LNCAP (cell line): ENCODE data around the gene C17orf114.

ENCODE experiments used
- TF ChIP-seq, protein P1 (sequence below): fragments of 450-650 bp; IDR thresholded peaks from 2 replicates; pipeline ENCODE4 v1.5.1; 2017; ENCODE audit warnings: mild to moderate bottlenecking

The C17orf114 gene

DNA sequence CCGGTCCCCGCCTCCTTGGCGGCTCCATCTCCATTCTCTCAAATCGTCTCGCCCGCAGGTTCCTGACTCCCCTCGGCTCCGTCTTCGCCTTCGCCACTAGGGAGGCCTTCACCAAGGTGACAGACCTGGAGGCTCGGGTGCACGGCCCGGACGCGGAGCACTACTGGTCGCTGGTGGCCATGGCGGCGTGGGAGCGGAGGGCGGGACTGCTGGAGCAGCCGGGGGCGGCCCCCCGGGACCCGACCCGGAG lies 12.5 kb downstream of the C17orf114 start:
- TF ChIP-seq, protein P1, sequence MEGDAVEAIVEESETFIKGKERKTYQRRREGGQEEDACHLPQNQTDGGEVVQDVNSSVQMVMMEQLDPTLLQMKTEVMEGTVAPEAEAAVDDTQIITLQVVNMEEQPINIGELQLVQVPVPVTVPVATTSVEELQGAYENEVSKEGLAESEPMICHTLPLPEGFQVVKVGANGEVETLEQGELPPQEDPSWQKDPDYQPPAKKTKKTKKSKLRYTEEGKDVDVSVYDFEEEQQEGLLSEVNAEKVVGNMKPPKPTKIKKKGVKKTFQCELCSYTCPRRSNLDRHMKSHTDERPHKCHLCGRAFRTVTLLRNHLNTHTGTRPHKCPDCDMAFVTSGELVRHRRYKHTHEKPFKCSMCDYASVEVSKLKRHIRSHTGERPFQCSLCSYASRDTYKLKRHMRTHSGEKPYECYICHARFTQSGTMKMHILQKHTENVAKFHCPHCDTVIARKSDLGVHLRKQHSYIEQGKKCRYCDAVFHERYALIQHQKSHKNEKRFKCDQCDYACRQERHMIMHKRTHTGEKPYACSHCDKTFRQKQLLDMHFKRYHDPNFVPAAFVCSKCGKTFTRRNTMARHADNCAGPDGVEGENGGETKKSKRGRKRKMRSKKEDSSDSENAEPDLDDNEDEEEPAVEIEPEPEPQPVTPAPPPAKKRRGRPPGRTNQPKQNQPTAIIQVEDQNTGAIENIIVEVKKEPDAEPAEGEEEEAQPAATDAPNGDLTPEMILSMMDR: no peak

DNA sequence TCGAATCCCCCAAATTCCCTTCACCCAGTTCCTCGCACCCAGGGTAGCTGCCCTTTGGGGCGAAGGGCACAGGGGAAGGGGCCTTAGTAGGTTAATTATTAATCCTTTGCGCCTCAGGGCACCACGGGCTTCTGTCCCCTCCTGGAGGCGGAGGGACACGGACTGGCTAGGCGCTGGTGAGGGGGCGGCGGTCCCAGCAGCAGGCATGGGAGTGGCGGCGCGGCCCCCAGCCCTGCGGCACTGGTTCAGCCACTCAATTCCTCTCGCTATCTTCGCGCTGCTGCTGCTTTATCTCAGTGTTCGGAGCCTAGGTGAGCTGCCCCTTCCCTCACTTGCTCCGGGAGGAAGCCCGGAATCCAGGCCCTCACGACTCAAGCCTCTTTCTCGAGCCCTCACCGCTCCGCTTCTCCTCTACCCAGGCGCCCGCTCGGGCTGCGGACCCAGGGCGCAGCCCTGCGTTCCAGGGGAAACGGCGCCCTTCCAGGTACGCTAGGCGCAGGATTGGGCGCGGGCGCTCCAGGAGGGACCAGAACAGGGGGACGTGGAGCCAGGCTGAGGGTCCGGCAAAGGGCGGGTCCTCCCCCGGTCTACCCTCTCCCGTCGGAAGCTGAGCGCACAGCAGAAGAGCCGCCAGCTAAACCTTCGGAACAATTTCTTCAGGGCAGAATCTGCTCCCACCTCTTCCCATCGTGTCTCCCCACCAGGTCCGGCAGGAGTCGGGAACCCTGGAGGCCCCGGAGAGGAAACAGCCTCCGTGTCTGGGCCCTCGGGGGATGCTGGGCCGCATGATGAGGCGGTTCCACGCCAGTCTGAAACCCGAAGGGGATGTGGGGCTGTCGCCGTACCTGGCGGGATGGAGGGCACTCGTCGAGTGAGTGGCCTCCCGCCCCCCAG lies 13.1 kb downstream of the C17orf114 start, which contains the start of gene GLTPD2:
GLTPD2 (plus strand) TSS at position 158 of the 894 bp plus-strand sequence; CDS start at position 206, 48 bp downstream.
- TF ChIP-seq, protein P1: no peak

DNA sequence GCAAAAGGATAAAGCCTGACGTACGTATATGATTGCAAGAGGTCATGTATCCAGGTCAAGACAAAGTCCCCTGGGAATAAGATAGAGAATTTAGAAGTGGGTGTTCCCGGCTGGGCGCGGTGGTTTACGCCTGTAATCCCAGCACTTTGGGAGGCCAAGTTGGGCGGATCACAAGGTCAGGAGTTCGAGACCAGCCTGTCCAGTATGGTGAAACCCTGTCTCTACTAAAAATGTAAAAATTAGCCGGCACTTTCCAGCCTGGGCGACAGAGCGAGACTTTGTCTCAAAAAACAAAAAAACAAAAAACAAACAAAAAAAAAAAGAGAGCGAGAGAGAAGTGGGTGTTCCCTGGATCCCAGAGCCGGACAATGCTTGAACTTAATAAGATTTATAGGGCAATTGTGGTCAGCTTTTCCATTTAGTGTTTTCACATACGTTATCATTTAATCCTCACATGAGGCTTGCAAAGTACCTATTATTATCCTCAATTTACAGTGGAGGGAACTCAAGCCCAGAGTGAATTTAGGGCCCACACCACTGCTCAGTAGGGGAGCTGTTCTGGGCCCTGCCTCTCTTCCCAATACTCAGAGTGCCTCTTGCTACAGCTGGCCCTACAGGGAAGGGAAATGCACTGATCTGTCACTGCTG lies 13.8 kb downstream of the C17orf114 start:
- TF ChIP-seq, protein P1: no peak

DNA sequence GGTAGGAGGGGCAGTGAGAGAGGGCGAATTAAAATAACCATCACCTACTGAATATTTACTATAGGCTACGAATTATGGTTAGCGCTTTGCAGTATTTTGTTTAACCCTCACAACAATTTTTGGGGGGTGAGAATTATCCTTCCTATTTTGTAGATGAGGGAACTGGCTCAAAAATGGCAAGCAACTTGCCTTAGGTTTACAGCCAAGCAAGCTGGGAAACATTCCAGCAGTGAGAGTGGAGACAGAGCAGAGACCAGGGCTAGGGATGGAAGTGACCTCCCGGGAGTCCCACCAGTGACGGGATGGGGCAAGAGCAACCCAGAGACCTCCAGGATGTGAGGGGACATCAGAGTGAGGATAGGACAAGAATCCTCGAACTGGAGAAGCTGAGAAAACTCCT lies 15.6 kb downstream of the C17orf114 start:
- TF ChIP-seq, protein P1: no peak

DNA sequence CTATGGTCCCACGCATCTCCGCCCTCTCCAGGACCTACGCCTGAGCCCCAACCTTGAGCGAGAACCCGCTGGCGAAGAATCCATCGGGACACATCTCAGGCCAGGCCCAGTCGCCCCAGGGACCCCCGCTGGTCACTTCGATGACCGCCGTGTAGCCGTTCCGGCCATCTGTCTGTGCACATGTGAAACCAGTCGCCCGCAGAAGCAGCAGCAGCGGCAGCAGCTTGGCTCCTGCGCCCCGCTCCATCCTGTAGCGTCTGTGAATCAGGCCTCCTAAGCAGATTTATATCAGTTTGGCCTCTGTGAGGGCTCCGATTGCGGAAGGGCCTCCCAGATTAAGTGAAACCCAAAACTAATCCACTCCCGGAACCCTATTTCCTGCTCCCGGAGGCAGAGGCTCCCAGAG lies 16.0 kb downstream of the C17orf114 start, which contains the start of gene VMO1:
VMO1 (minus strand) TSS at position 259 of the 406 bp plus-strand sequence; CDS start at position 247, 12 bp downstream.
- TF ChIP-seq, protein P1: no peak

DNA sequence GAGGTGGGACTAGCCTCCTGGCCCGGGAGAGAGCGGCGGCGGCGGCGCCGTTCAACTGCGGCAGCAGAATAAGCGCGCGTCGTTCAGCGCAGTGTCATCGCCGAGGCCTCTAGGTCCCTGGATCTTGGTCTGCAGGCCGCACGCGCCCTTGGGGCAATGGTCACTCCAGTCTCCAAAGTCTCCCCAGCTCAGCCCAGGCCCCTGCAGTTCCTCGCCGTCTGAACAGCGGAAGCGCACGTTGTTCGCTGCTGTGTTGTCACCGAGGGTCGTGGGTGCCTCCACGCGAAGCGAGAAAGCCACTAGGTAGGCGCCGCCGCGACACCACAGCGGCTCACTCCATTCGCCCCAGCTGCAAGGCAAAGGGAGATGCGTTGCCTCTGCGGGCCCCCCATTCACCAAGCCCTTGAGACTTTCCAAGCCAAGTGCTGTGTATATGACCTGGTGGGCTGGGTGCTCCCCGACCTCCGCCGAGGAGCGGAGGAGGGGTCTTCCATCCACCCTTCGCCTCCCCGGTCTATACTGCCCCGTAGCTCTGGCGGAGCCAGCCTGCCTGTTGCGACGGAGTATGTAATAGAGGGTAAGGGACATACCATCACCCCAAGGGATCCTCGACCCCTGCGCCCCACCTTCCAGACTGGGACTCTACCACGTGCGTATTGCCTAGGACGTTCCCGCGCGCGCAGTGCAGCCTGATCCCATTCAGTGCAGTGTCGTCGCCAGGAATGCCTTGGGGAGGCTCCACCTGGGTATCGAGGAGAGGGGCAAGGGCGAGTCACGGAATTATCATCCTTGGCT lies 16.6 kb downstream of the C17orf114 start:
- TF ChIP-seq, protein P1: no peak

DNA sequence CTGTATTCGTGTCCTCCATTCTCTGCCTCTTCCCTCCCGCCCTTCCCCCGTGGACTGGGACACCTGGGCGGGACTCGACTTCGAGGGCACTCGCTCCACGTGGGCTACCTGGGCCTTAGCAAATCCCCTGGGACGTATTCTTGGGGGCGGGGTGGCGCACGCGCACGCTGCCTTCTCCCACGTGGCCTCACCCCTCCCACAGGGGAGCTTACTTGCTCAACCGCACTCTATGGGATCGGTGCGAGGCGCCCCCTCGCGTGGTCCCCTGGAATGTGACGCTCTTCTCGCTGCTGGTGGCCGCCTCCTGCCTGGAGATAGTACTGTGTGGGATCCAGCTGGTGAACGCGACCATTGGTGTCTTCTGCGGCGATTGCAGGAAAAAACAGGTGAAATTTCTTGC lies 19.5 kb downstream of the C17orf114 start:
- TF ChIP-seq, protein P1: no peak
